GM18909 (cell line): ENCODE data around the gene STAT1.
A peak's percentile ranks its signal among the peaks of the same experiment; 100 is the strongest.

Experiments used
- ATAC-seq: cut with Tn5 transposase; IDR thresholded peaks from one replicate; pipeline ENCODE4 v1.9.1; 2021; ENCODE audit warnings: mild to moderate bottlenecking; ENCODE audit not compliant: unreplicated experiment, poor library complexity

The STAT1 gene

GRCh38 chr2:191032588-191033429 lies 18.8 kb upstream of the STAT1 start:
- no peak for ATAC-seq

- no peak for ATAC-seq
These were observed 17.3 kb upstream of the STAT1 start for GRCh38 chr2:191031256-191031655.

- peak; percentile 94 for ATAC-seq
These were observed 16.7 kb upstream of the STAT1 start for GRCh38 chr2:191030521-191031154.

- ATAC-seq: no peak
These were observed 15.4 kb upstream of the STAT1 start for GRCh38 chr2:191029280-191029950.

- ATAC-seq: no peak
These were observed 12.4 kb upstream of the STAT1 start for GRCh38 chr2:191026377-191026776.

GRCh38 chr2:191025135-191025534 lies 11.2 kb upstream of the STAT1 start:
- no peak for ATAC-seq

GRCh38 chr2:191023235-191023679 lies 9.3 kb upstream of the STAT1 start:
- ATAC-seq: no peak

- ATAC-seq: peak; percentile 18
These were observed 6.9 kb upstream of the STAT1 start for GRCh38 chr2:191020742-191021381.

- ATAC-seq: peak; percentile 73
These were observed 6.3 kb upstream of the STAT1 start for GRCh38 chr2:191020221-191020741.

GRCh38 chr2:191019376-191019775 lies 5.4 kb upstream of the STAT1 start:
- no peak for ATAC-seq

GRCh38 chr2:191018643-191019119 lies 4.7 kb upstream of the STAT1 start:
- peak; percentile 29 for ATAC-seq

- ATAC-seq: no peak
These were observed 4.1 kb upstream of the STAT1 start for GRCh38 chr2:191018048-191018447.

GRCh38 chr2:191015831-191016230 lies 1.9 kb upstream of the STAT1 start:
- no peak for ATAC-seq

- ATAC-seq: no peak
These were observed 1.3 kb upstream of the STAT1 start for GRCh38 chr2:191015239-191015638.

GRCh38 chr2:191014653-191015020 lies 666 bp upstream of the STAT1 start:
- ATAC-seq: no peak

- ATAC-seq: no peak
These were observed 364 bp downstream of the STAT1 start for GRCh38 chr2:191013682-191013931.

- ATAC-seq: no peak
These were observed 908 bp downstream of the STAT1 start for GRCh38 chr2:191012845-191013681.

- ATAC-seq: no peak
These were observed 1.6 kb downstream of the STAT1 start for GRCh38 chr2:191012346-191012745.

- ATAC-seq: no peak
These were observed 2.8 kb downstream of the STAT1 start for GRCh38 chr2:191010887-191011885.
